Stomach (tissue), 9 donors: ENCODE results near the gene TMEM123. TPM values are rescaled to one million over a fixed set of nuclear protein-coding genes. Genes with fewer than 3 reads are reported as not detected.

Experiments used
- DNase-seq, 2 donors: peaks; one replicate each; pipeline versions ENCODE4 v3.0.0 to v3.0.0-alpha.2; 2013 to 2019
- H3K27ac ChIP-seq, 5 donors: fragments of 200-600 bp in 4 of 5; sonication (generic) in 4 of 5; one replicate each; pipeline ENCODE4 v1.5.1; 2013 to 2019; ENCODE audit warnings: mild to moderate bottlenecking in 1 of 5, moderate library complexity in 1 of 5
- H3K27me3 ChIP-seq, 3 donors: fragments of 200-600 bp; sonication (generic); one replicate each; pipeline ENCODE4 v1.5.1; 2017 to 2019; ENCODE audit warnings: mixed run types in 1 of 3
- H3K36me3 ChIP-seq, 4 donors: fragments of 200-600 bp; sonication (generic); 1 replicate in 3 of 4; 2 replicates in 1 of 4; pipeline ENCODE4 v1.5.1; 2016 to 2019
- H3K4me1 ChIP-seq, 4 donors: fragments of 200-600 bp; sonication (generic); one replicate each; pipeline ENCODE4 v1.5.1; 2016 to 2019
- H3K4me3 ChIP-seq, 4 donors: fragments of 200-600 bp; sonication (generic) in 3 of 4; one replicate each; pipeline ENCODE4 v1.5.1; 2016 to 2019; ENCODE audit warnings: mild to moderate bottlenecking in 1 of 4
- H3K9me3 ChIP-seq, 4 donors: fragments of 200-600 bp; sonication (generic); one replicate each; pipeline ENCODE4 v1.5.1; 2016 to 2019
- CTCF ChIP-seq, 7 experiments: fragments of 450-650 bp in 4 of 7; fragments of 200-600 bp in 3 of 7; sonication (generic) in 3 of 7; IDR thresholded peaks; one replicate each; pipeline ENCODE4 v1.5.1; 2016 to 2019; ENCODE audit warnings: antibody characterized with exemption in 7 of 7, control low read depth in 2 of 7, mild to moderate bottlenecking in 1 of 7
- EP300 ChIP-seq: sonication (generic); formaldehyde crosslinking; IDR thresholded peaks from one replicate; pipeline ENCODE4 v1.6.1; 2017; ENCODE audit warnings: antibody characterized with exemption
- POLR2A ChIP-seq, 4 donors: fragments of 450-650 bp; IDR thresholded peaks; one replicate each; pipeline ENCODE4 v1.6.1; 2016; ENCODE audit warnings: antibody characterized with exemption in 4 of 4, control low read depth in 2 of 4, mild to moderate bottlenecking in 1 of 4, moderate library complexity in 1 of 4
- POLR2AphosphoS5 ChIP-seq, 3 donors: sonication (generic); formaldehyde crosslinking; IDR thresholded peaks; one replicate each; pipeline ENCODE4 v1.6.1; 2016; ENCODE audit warnings: antibody characterized with exemption in 3 of 3
- WGBS, 5 donors: extraction: QIAGEN DNeasy Blood & Tissue Kit in 3 of 5; methylation state at CpG; one replicate each; pipeline versions ENCODE4 v1.1.5 to v1.1.7; 2013 to 2018; 5-methylcytosine and 5-hydroxymethylcytosine counted together
- intact Hi-C: fragments of 100-400 bp; cut with DNase I; formaldehyde crosslinking; loops from one replicate; pipeline ENCODE4 v1.15.1; 2023; ENCODE audit warnings: low total_unique reads
- polyA plus RNA-seq, 3 donors: library from polyadenylated mRNA; stranded (reverse); fragments of 200-250 nt; gene quantifications; one replicate each; pipeline ENCODE4 v1.2.3, GENCODE V29; 2013
- total RNA-seq, 5 donors: library from RNA; depleted of rRNA; stranded (reverse); fragments of >200 nt; gene quantifications; one replicate each; pipeline versions ENCODE4 v1.1.0 to v1.2.3, GENCODE V29; 2014 to 2016
- donor health status: healthy with polysubstance abuse.
- donor health status: Bipolar disorder and iron deficiency.
- donor health status: healthy.

The TMEM123 gene
- total and polyA plus RNA-seq, 8 donors: 16.2 to 226 (median 51.6) TPM

GRCh38 chr11:102400603-102401002, 52.0 kb downstream of the TMEM123 start:
- Histone ChIP-seq H3K4me1 (peaks cover 0 to 27% (median 0%) of the 10 kb centered on the region in 4 donors), H3K9me3 (no peaks in the 10 kb centered on the region), H3K27ac (no peak overlapping the region), H3K27me3 (no peaks in the 10 kb centered on the region), H3K4me3 (no peak overlapping the region), H3K36me3 (peaks cover 19 to 75% (median 64%) of the 10 kb centered on the region in 4 donors)
- intact Hi-C loops: no loop called here
- TF ChIP-seq POLR2A (IDR thresholded peaks at IDR 0.05): no peak
- TF ChIP-seq EP300: no peak
- TF ChIP-seq CTCF (IDR thresholded peaks at IDR 0.05): no peak
- TF ChIP-seq POLR2AphosphoS5 (IDR thresholded peaks at IDR 0.05): no peak
- 91 to 93% (median 93%) methylated on average over 5 of the region's 5 CpGs for WGBS, 5 donors
- DNase-seq: no peak

- H3K4me3 ChIP-seq: no peak overlapping the region
- intact Hi-C loops: no loop called here
- no peak for DNase-seq
- peaks cover 19 to 89% (median 77%) of the 10 kb centered on the region in 4 donors for H3K36me3 ChIP-seq
- TF ChIP-seq EP300 (no peak), POLR2A (IDR thresholded peaks at IDR 0.05) (no peak), CTCF (IDR thresholded peaks at IDR 0.05) (no peak), POLR2AphosphoS5 (IDR thresholded peaks at IDR 0.05) (no peak)
- no peaks in the 10 kb centered on the region for H3K27me3 ChIP-seq
- H3K4me1 ChIP-seq: peaks cover 0 to 25% (median 0%) of the 10 kb centered on the region in 4 donors
- no peak overlapping the region for H3K27ac ChIP-seq
- H3K9me3 ChIP-seq: no peaks in the 10 kb centered on the region
- WGBS, 5 donors: 94 to 100% (median 99%) methylated on average over 2 of the region's 2 CpGs
Measured at GRCh38 chr11:102399189-102399588, 53.4 kb downstream of the TMEM123 start.

- DNase-seq: no peak
- no peak overlapping the region for H3K27ac ChIP-seq
- H3K4me3 ChIP-seq: no peak overlapping the region
- H3K27me3 ChIP-seq: no peaks in the 10 kb centered on the region
- H3K9me3 ChIP-seq: no peaks in the 10 kb centered on the region
- peaks cover 0 to 17% (median 0%) of the 10 kb centered on the region in 4 donors for H3K4me1 ChIP-seq
- H3K36me3 ChIP-seq: peaks cover 19 to 90% (median 80%) of the 10 kb centered on the region in 4 donors
- intact Hi-C loops: no loop called here
- no peak for TF ChIP-seq POLR2A (IDR thresholded peaks at IDR 0.05)
- no peak for TF ChIP-seq CTCF (IDR thresholded peaks at IDR 0.05)
- TF ChIP-seq EP300: no peak
- TF ChIP-seq POLR2AphosphoS5 (IDR thresholded peaks at IDR 0.05): no peak
- 79 to 89% (median 83%) methylated on average over 2 of the region's 2 CpGs for WGBS, 5 donors
Measured at GRCh38 chr11:102398297-102398696, 54.3 kb downstream of the TMEM123 start.

- peaks cover 24 to 89% (median 87%) of the 10 kb centered on the region in 4 donors for H3K36me3 ChIP-seq
- DNase-seq: no peak
- H3K9me3 ChIP-seq: no peaks in the 10 kb centered on the region
- TF ChIP-seq POLR2AphosphoS5 (IDR thresholded peaks at IDR 0.05) (no peak), POLR2A (IDR thresholded peaks at IDR 0.05) (no peak), CTCF (IDR thresholded peaks at IDR 0.05) (no peak), EP300 (no peak)
- no peak overlapping the region for H3K4me3 ChIP-seq
- peaks cover 0 to 12% (median 0%) of the 10 kb centered on the region in 4 donors for H3K4me1 ChIP-seq
- H3K27ac ChIP-seq: no peak overlapping the region
- H3K27me3 ChIP-seq: no peaks in the 10 kb centered on the region
- intact Hi-C loops: no loop called here
- 85 to 90% (median 87%) methylated on average over 4 of the region's 4 CpGs for WGBS, 5 donors
Measured at GRCh38 chr11:102396708-102397563, 55.6 kb downstream of the TMEM123 start.
